ENCODE results near the gene MEX3A.
A peak's percentile ranks its signal among the peaks of the same experiment; 100 is the strongest.

The MEX3A gene

DNA sequence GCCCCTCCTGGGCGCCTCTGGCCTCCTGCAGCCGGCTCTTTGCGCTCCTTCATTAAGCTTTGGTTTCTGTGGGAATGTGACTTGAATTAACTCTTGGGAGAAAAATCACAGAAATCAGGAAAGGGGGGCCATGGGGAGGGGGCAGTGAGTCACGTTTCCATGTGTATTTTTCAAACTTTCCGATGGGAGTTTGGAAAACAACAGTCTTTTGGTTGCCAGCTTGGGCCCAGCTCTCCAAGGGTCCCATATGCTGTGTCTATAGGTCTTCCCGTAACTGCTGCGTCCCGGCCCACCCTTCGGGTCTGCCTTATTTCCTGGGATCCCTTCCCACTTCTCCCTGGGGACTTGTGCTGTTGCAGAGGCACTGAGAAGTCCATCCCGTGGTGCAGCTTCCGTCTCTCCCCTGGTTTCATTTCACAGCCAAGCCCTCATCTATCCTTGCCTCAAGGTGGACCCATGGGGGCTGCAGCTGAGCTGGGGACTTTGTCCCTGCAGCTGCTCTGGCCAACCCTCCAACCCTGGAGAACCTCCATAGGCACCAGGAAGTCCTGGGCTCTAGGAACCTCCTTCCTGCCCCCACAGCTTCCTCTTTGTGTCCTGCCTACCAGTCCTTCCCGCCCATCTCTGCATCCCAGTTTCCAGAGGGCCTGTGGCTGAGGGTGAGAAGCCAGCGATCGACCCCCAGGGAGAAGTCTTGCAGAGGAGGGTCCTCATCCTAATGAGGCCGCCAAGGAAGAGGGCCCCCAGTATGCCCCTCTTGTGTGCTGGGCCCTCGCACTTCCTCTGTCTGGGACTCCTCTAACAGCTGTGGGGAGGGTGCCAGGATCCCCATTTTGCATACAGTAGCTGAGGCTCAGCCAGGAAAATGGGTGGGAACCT lies 20.6 kb upstream of the MEX3A start:
- no peak for DNase-seq (ENCODE audit: low read depth in 2 of 2)

DNA sequence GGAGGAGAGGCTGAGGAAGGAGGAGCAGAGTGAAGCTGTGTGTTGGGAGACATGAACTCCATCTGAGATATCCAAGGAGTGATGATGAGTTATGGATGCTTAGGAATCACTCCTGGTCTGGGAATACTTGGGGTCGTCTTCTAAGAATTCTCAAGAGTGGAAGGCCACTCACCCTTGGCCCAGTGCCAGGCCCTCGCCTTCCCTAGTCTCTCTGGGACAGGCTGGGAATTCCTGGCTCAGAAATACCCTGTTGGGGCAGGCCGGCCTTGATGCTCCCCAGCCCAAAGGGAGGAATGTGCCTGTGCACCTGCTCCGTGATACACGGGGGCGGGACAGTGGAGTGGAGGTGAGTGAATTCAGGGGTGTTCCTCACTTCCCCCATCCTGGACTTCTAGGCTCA lies 19.6 kb upstream of the MEX3A start:
- DNase-seq (ENCODE audit: low read depth in 2 of 2) = no peak

DNA sequence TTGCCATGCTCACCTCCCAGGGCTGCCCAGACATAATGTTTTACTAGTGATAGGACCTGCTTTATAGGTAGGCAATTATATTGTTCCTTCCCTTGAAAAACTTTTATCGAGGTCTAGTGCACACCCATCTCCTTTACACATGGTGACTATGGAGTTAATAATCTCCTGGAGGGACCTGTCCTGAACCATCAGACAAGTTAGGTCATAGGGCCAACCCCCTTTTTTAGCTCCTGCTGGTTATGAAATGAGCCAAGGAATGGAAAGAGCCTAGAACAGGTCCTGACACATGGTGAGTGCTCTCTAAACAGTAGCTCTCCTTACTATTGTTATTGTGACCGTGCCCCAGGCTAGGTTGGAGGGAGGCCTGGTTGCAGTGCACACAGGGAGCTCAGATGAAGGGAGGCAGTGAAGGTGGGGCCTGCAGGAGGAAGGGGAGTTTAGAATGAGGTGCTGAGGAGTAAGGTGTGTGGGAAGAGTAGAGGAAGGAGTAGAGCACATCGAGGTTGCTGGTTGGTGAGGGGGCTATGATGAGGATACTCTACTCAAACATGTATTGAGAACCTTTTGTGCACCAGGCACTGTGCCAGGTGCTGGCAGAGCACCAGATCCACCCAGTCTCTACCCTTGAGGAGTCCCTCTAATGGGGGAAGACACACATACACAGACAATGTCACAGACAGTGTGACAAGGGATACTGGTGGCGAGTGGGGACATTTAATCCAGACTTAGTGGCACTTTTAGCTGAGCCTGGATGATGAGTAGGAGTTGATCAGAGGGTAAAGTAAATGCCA lies 18.1 kb upstream of the MEX3A start:
- DNase-seq (ENCODE audit: low read depth in 2 of 2) = no peak

DNA sequence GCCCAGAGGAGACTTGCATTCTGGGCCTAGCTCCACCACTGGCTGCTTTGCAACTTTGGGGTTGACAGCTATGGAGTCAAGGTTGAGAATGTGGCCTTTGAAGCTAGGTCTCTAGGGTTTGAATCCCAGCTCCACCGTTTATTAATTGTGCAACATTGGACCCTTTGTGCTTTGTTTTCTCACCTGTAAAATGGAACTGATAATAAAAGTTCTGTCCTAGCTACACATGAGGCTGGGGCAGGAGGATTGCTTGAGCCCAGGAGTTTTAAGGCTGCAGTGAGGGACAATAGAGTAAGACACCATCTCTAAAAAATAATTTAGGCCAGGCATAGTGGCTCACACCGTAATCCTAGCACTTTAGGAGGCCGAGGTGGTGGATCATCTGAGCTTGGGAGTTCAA lies 17.0 kb upstream of the MEX3A start:
- no peak for DNase-seq (ENCODE audit: low read depth in 2 of 2)

DNA sequence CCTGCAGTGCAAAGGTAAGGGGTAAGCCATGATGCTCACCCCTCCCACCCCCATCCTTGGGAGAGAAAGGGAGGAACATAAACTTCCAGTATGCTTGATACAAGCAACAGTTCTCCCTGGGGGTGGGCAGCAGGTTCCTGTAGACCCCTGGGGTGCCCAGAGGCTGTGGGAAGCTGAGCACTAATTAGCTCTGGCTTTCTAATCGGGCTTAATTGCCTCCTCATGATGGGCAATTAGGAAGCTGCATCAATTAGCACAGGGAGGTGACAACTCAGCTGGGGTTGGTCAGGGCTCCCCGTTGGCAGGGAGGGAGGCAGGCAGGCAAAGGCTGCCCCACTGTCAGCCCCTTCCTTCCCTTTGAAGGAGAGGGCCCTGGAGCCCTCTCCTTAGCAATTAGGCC lies 16.5 kb upstream of the MEX3A start:
- DNase-seq (ENCODE audit: low read depth in 2 of 2) = no peak

DNA sequence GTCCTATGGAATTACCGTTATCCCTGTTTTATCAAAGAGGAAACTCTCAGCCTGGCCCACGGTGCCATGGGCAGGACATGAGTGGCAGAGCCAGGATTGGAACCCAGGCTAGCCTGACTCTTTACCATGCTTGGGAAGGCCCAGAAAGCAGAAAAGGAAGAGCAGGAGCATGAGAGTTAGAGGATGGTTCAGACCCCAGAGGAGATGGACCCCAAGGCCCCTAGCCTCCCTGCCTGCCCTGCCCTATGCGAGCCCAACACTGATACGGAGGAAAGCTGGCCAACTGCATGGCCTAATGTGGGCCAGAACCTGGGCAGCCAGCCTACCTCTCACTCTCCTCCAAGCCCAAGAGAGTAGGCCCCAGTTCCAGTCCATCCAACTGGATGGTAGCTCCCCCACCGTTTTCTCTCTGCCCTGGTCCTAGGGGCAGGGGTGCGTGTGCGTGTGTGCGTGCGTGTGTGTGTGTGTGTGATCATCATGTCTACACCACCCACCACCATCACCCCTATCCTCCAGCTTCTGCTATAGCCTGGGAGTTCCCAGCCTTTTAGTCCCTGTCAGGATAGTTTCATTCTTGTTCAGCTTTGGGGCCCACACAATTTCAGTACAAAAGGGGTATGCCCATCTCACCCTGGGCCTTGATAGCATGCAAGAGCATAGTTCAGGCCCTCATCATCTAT lies 15.4 kb upstream of the MEX3A start:
- DNase-seq (ENCODE audit: low read depth in 2 of 2) = no peak

DNA sequence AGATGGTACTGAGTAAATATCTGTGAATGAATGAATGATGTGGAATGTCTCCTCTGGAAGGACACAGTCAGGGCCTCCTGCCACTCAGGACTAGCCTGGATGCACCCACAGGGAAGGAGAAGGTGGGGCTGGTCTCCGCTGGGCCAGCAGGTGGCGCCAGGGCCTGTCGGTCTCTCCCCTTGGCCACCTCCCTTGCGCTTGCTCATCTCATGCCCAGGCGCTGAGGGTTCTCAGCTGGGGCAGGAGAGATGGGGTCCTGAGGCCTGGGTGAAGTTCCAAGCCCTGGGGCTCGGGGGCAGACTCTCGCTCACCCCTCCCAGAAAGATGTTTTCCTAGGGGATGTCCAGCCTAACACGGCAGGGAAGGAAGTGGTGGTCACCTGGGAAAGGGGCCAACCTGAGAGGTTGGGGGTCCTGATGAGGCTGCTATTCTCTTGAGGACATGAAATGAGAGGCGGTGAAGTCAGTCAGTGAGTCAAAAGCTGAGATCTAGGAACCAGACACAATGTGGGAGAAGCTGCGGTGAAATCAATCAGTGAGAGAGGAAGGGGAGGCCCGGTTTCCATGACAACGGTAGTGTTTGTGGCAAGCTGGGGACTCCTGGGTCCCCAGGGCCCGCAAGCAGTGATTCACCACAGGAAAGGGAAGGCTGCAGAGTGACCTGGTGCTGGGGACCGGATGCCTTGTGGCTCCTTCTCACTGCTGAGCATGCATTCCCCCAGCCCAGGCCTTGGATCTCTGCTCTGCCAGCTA lies 14.6 kb upstream of the MEX3A start:
- DNase-seq (ENCODE audit: low read depth in 2 of 2) = peak; percentile 83 to 87

DNA sequence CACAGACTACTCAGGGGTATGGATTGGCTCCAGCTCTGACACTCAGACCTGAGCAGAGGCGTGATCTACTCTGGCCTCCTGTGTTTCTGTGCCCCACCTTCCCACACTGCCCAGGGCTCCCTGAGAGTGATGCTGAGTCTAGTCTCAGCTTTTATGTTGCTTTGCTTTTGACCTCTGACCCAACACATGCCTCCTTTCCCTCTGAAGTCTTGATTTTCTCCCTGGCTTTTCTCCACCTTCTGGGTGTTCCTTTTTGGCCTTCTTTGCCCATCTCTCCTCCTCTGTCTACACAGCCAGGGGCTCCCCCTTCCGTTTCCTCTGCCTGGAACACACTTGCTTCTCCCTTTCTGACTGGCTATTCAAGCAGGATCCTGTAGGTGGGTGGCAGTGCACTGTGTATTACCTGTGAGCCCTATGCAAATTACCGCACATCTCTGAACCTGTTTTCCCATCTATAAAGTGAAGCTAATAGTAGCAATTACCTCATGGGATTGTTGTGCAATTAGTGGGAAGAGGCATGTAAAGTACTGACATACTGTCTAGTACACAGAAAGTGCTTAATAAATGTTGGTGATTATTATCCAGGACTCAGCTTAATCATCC lies 13.7 kb upstream of the MEX3A start:
- DNase-seq (ENCODE audit: low read depth in 2 of 2) = no peak

DNA sequence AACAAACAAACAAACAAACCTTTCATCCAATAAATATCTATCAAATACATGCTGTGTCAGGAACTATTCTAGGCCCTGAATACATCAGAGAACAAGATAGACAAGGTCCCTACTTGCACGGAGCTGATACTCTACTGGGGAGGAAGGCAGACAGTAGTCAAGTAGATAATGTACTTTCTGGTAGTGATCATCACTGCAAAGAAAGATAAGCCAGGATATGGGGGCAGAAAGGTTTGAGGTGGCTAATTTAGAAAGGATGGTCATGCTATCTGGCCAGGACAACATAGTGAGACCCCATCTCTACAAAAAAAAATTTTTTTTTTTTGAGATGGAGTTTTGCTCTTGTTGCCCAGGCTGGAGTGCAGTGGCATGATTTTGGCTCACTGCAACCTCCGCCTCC lies 9.3 kb upstream of the MEX3A start:
- DNase-seq (ENCODE audit: low read depth in 2 of 2) = no peak

DNA sequence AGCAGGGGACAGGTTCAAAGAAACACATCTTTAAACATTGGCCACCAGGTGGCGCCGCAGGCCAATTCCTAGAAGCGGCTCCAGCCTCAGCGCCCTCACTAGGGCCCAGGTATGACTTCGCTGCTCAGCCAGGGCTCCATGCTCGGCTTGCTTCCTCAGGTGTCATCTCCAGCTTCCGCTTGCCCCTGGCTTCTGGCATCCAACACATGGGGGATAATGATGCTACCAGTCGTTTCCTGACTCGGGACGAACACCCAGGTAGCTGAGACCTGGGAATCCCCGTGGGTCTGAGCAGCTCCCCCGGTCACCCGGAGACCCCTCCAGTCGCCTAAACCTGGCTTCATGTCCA lies 8.5 kb upstream of the MEX3A start:
- DNase-seq (ENCODE audit: low read depth in 2 of 2) = peak; percentile 87 to 90

DNA sequence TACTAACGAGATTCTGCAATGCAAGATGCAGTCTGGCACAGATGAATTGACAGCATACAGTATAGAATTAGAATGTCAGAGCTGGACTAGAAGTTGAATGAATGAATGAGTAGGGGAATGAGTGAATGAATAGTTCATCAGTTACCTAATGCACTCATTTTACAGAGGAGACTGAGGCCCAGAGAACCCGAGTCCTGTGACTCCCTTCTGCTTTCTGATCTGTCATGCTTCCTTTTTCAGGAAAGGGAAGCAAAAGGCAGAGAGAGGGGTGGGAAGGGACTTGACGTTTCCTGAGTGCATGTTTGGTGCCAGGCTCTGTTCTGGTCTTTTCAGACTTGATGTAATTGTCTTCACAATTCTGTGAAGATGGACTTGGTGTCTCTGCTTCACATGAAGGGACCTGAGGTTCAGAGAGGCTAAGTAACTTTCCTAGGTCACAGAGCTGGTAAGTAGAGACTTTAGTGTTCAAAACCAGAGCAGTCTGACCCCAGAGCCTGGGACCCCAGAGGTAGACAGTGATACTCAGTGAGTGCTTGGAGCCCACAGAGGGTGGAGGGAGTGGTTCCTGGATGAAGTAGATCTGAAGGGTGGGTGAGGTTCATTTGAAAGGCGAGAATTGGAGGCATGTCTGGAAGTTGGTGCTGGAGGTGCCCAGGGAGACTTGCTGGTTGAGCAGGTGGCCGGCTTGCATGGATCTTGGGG lies 8.0 kb upstream of the MEX3A start:
- DNase-seq (ENCODE audit: low read depth in 2 of 2) = no peak

DNA sequence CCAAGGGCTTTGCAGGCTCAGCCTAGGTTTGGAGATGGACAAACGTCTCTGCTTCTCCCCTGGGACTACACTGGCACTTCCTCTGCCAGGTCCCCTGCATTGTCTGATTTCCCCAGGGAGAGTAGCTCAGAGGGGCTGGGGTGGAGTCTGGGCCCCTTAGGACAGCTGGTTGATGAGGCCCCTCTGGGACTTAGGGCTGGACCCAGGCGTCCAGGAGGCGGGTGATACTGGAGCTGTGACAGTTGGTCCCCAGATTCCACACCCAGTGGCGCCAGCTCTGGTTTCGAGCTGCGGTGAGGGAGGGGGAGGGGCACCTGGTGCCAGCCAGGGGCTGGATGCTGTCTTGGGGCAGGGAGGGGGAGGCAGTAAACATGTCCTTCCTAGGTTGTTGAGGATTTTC lies 7.4 kb upstream of the MEX3A start:
- no peak for DNase-seq (ENCODE audit: low read depth in 2 of 2)

DNA sequence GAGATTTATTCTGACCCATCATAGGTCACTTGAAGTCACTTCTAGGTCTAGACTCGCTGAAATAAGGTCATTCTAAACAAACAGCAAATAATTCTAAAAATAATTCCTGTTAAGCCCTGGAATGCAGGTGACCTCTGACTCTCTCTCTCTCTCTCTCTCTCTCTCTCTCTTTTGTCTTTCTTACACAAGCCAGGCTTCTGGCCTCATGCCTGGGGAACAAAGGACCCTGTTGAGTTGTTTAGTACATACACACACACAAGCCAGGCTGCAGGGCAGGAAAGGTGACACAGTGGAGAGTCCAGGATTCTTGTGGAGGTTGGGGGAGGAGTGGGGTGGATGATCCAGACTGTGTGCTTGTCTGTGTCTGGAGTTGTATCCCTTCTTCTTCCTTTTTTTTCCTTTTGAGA lies 4.0 kb upstream of the MEX3A start:
- no peak for DNase-seq (ENCODE audit: low read depth in 2 of 2)

DNA sequence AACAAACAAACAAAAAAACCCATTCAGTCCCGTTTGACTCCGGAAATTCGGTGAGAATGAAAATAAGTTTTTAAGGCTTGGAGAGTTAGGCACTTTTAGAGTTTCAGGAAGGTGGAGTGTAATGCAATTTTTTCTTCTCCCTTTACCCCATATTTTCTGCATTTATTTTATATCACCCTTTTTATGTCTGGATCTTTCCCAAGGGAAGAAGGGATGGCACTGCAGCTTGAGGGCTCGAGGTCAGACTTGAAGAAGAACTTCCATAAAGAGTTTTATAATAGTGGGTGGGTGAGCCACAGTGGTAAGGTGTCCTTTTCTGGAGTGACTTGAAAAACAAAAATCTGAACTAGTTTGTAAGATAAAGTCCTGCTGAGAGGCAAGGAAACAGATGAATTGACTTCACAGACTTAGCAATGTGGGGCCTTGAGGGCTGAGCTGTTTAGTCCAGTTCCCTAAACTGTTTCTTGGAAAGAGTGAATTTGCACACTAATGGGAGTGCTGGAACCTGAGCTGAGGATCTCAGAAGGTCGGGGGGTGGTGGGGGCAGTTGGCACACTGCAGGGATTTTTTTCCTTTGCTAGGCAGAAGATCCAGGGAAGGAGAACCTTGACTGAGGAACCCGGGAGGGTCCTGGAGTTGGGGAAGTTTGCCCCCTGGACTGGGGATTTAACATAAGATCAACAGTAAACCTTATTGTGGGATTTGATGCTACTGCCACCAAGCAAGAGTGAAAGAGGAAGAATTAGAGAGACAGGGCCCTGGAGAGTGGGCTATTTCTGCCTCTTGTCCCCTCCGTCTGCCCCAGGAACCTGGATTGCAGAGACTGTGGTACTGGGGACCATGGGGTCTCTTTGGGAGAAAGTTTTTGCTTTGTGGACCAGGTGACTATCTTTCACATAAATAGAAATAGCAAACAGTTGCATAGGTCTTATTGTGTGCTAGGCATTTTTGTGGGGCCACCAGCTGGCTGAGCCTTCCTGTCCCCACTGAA lies 1.8 kb upstream of the MEX3A start:
- DNase-seq (ENCODE audit: low read depth in 2 of 2) = no peak

DNA sequence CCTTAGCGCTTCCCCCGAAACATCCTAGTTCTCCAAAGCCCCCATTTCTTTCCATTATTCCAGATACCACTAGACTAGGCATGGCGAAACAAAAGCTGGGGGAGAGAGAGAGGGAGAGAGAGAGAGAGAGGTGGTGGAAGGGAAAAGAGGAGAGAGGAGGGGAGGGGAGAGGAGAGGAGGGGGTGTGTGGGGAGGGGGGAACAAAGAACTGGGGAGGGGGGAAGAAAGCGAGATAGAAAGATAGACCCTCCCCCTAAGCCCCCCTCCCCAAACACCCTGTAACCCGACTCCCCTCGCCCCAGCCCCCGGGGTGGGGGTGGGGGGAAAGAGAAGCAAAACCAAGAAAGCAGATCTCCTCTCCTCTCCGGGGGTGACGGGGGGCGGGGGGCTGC lies 352 bp downstream of the MEX3A start:
- no peak for DNase-seq (ENCODE audit: low read depth in 2 of 2)

DNA sequence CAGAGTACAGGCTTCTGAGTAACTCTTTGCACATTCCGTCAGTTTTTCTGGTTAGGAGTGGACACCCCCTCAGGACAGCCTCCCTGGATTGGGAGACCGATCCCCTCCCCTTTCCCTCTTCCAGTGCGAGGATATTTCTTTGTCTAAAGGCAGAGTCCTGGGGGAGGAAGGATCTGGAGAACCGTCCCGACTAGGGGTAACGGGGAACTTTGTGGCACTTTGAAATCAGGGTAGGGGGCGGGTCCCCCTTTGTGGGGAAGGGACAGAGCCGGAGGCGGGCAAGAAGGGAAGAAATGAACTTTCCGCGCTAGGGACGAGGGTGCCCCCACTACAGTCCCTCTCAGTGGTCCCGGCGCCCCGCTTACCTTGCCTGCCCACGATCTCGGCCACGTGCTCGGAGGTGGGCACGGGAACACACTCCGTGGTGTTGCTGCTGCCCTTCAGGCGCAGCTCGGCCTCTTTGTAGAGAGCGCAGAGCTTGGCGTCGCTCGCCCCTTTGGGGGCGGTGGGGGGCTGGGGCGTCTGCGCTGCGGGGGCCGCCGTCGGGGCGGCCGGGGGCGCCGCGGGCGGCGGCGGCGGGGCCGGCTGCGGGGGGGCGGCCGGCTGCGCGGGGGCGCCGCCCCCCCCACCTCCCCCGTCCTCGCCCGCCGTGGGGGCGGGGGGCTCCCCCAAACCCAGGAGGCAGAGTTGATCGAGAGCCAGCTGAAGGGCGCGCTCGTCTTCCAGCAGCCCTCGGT lies 917 bp downstream of the MEX3A start:
- DNase-seq (ENCODE audit: low read depth in 2 of 2) = no peak

DNA sequence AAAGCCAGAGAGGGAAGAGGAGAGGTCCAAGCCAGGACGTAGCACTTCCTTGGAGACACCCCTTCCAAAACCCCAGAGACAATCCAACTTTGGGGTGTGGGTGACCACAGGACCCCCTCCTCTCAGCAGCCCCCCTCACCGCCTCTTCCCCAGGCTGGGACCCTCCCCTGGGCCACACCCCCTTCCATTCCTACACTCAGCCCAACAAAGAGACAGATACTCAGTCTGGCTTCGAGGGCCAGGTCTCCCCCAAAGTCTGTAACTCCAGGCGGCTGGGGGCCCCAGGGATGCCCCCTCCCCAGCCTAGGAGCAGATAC lies 1.4 kb downstream of the MEX3A start:
- no peak for DNase-seq (ENCODE audit: low read depth in 2 of 2)

DNA sequence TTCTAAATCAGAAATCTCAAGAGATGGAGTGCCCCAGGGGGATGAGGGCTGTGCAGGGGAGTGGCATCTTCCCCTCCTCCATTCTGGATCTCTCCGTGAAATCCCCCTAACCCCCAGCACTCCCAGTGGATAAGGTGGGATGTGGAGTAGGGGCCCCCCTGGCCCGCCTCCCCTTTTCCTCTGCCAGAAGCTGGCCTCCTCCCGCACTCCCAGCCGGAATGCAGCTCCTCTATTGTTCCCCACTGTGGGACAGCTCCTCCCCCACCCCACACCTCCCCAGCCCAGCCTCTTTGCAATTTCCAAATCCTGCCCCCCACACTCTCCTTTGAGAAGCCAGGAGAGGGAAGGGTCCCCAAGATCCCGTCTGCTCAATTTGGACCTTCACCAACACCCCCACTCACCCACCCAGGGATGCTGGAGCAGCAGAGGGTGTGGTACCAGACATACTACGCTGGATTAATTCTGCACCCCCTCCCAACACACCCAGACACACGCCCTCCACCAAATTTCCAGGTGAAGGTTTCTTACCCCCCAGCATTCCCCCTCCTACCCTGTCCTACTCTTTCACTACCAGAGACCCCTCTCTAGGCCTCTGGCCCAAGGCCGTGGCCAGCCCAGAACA lies 1.9 kb downstream of the MEX3A start:
- DNase-seq (ENCODE audit: low read depth in 2 of 2) = no peak

DNA sequence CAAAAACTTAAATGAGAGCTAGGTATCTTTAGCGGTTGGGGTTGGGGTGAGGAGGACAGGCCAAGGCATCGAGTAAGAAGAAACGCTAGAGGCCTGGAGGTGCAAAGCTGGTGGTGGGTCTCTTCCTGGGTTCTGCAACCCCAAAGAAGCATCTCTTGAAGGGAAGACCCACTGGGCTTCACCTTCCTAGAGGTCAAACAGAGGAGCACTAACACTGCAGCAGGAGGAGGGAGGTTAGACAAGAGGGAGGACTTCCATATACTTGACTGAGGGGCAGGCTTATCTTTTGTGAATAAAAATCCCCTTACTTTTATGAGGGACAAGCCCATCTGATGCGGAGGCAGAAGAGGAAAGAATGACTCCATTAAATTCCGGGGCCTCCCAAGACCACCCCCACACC lies 2.5 kb downstream of the MEX3A start:
- no peak for DNase-seq (ENCODE audit: low read depth in 2 of 2)
